ENCODE results near the gene SMARCD3.

Gene SMARCD3

GRCh38 chr7:151208253-151208862 is 40.1 kb downstream of the SMARCD3 start:
- DNase-seq (ENCODE audit: low read depth), result no peak

GRCh38 chr7:151207804-151208203 is 40.7 kb downstream of the SMARCD3 start:
- DNase-seq (ENCODE audit: low read depth), result no peak

GRCh38 chr7:151207315-151207714 is 41.2 kb downstream of the SMARCD3 start:
- no peak for DNase-seq (ENCODE audit: low read depth)

GRCh38 chr7:151206914-151207313 is 41.6 kb downstream of the SMARCD3 start:
- no peak for DNase-seq (ENCODE audit: low read depth)

- DNase-seq (ENCODE audit: low read depth), result no peak
Observed at GRCh38 chr7:151205730-151206129, 42.8 kb downstream of the SMARCD3 start.

GRCh38 chr7:151204383-151205032 is 44.0 kb downstream of the SMARCD3 start:
- DNase-seq (ENCODE audit: low read depth), result no peak

- no peak for DNase-seq (ENCODE audit: low read depth)
Observed at GRCh38 chr7:151202836-151203235, 45.7 kb downstream of the SMARCD3 start.

- no peak for DNase-seq (ENCODE audit: low read depth)
Observed at GRCh38 chr7:151201751-151202150, 46.7 kb downstream of the SMARCD3 start.

GRCh38 chr7:151201344-151201743 is 47.1 kb downstream of the SMARCD3 start:
- no peak for DNase-seq (ENCODE audit: low read depth)

- no peak for DNase-seq (ENCODE audit: low read depth)
Observed at GRCh38 chr7:151198945-151199848, 49.3 kb downstream of the SMARCD3 start.

GRCh38 chr7:151197932-151198331 is 50.6 kb downstream of the SMARCD3 start:
- DNase-seq (ENCODE audit: low read depth), result no peak

- no peak for DNase-seq (ENCODE audit: low read depth)
Observed at GRCh38 chr7:151195616-151196450, 52.7 kb downstream of the SMARCD3 start.

GRCh38 chr7:151194188-151194587 is 54.3 kb downstream of the SMARCD3 start:
- DNase-seq (ENCODE audit: low read depth), result no peak

GRCh38 chr7:151193203-151193978 is 55.1 kb downstream of the SMARCD3 start:
- DNase-seq (ENCODE audit: low read depth), result no peak

- no peak for DNase-seq (ENCODE audit: low read depth)
Observed at GRCh38 chr7:151192002-151192539, 56.4 kb downstream of the SMARCD3 start.

GRCh38 chr7:151191544-151191943 is 57.0 kb downstream of the SMARCD3 start:
- DNase-seq (ENCODE audit: low read depth), result no peak

- no peak for DNase-seq (ENCODE audit: low read depth)
Observed at GRCh38 chr7:151189038-151189437, 59.5 kb downstream of the SMARCD3 start.
